Ectodermal cell (in vitro differentiated cells): ENCODE results near the gene HOXB1.

ENCODE experiments used
- H3K27ac ChIP-seq: 2 replicates; pipeline ENCODE4 v1.7.0; 2013; ENCODE audit warnings: mild to moderate bottlenecking, low read depth, low read length; ENCODE audit not compliant: insufficient read depth, poor library complexity, severe bottlenecking
- H3K27me3 ChIP-seq: 2 replicates; pipeline ENCODE4 v1.7.0; 2013; ENCODE audit warnings: mild to moderate bottlenecking, low read length; ENCODE audit not compliant: insufficient read depth, control insufficient read depth, poor library complexity, severe bottlenecking
- H3K36me3 ChIP-seq: one replicate; pipeline ENCODE4 v1.7.0; 2013; ENCODE audit warnings: low read length; ENCODE audit not compliant: control insufficient read depth, insufficient read depth
- H3K4me1 ChIP-seq: one replicate; pipeline ENCODE4 v1.7.0; 2013; ENCODE audit warnings: low read length; ENCODE audit not compliant: control insufficient read depth, insufficient read depth
- H3K4me3 ChIP-seq: 2 replicates; pipeline ENCODE4 v1.7.0; 2013; ENCODE audit warnings: low read depth, low read length, control low read depth; ENCODE audit not compliant: insufficient read depth
- H3K9me3 ChIP-seq: 2 replicates; pipeline ENCODE4 v1.7.0; 2013; ENCODE audit warnings: mild to moderate bottlenecking, low read length, moderate library complexity; ENCODE audit not compliant: control insufficient read depth
- WGBS, 2 experiments: methylation state at CpG; one replicate each; pipeline ENCODE4 v1.1.7; 2013; ENCODE audit warnings: missing lambda C conversion rate in 2 of 2; 5-methylcytosine and 5-hydroxymethylcytosine counted together

The HOXB1 gene

DNA sequence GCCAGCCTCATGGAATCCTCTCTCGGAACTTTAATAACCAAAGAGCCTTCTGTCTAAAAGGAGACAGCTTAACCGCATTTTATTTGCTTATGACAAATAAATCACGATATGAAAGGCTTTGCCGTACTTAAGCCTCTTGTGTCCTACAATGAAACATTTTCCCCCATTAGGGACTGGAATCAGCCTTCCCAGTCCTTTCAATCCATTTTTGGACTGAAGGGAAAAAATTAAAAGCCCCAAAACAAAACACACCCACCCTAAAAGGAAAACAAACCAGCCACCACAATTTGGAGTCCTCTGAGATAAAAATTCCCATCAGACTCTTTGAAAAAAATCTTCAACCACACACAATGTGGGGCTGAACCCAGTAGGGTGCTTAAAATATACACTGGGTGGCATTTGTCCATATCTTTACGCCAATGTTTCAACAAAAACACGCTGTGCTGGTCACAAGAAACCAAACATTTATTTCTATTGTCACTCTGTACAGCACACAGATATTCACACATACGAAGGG, 44.3 kb upstream of the HOXB1 start:
- no peak overlapping the region for H3K4me3 ChIP-seq
- H3K4me1 ChIP-seq: peaks cover 5% of the 10 kb centered on the region
- WGBS, 2 experiments: 24 to 30% methylated on average over 6 of the region's 7 CpGs
- H3K9me3 ChIP-seq: no peaks in the 10 kb centered on the region
- H3K27me3 ChIP-seq: peaks cover 100% of the 10 kb centered on the region
- H3K27ac ChIP-seq: no peak overlapping the region
- H3K36me3 ChIP-seq: no peaks in the 10 kb centered on the region

DNA sequence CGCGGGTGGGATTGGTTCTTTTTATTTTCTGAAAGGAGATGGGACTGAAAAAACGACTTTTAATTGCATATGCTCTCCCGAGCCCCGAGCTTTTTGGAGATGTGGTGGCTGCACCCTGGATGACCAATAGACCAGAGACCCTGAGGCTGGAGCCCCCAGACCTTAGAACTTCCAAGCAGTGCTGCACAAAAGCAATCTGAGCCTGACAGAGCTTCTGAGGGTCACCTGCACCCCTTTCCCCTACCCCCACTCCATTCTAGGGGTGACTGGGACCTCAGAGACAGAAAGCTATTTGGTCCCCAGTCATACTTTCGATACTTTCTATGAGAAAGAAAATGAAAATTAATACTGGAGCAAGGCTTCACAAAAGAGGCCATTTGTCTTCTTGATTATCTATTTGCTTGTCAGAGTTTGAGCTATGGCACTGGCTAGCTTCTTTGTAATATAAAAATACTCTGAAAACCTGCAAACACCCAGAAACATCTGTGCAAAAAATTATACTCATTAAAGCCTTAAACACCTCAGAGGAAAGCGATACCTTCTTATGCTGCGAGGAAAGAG, 43.8 kb upstream of the HOXB1 start:
- H3K9me3 ChIP-seq: no peaks in the 10 kb centered on the region
- WGBS, 2 experiments: 17 to 19% methylated on average over 8 of the region's 8 CpGs
- no peak overlapping the region for H3K4me3 ChIP-seq
- H3K27me3 ChIP-seq: peaks cover 100% of the 10 kb centered on the region
- no peak overlapping the region for H3K27ac ChIP-seq
- no peaks in the 10 kb centered on the region for H3K36me3 ChIP-seq
- H3K4me1 ChIP-seq: peaks cover 5% of the 10 kb centered on the region

DNA sequence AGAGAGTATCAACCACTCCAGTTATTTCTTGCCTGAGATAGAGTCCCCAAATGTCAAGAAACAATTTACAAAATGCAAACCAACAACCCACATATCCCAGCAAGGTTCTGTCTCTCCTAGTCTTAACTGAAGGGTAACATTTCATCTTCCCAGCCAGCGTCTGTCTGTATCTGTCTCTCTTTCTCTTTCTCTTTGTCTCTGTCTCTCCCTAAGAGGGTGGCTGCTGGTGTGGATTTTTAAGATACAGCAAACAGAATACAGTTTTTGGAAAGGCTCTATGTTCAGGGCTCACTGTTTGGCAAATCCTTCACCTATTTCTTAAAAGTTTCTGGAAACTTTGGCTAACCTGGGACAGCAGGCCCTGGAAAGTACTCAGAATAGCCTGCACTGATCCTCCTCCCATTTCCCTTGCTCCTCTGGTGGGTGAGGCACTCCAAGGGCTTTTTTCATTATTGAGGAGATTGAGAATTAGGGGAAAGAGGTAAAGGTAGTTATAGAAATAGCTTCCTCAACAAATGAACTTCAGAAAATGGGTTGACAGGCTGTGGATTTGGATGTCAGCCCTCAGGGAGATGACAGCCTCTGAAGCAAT, 41.1 kb upstream of the HOXB1 start:
- Histone ChIP-seq H3K27me3 (peaks cover 100% of the 10 kb centered on the region), H3K4me3 (no peak overlapping the region), H3K27ac (no peak overlapping the region), H3K36me3 (no peaks in the 10 kb centered on the region), H3K4me1 (peaks cover 5% of the 10 kb centered on the region), H3K9me3 (no peaks in the 10 kb centered on the region)
- 0 to 6% methylated on average over 1 of the region's 1 CpG for WGBS, 2 experiments

DNA sequence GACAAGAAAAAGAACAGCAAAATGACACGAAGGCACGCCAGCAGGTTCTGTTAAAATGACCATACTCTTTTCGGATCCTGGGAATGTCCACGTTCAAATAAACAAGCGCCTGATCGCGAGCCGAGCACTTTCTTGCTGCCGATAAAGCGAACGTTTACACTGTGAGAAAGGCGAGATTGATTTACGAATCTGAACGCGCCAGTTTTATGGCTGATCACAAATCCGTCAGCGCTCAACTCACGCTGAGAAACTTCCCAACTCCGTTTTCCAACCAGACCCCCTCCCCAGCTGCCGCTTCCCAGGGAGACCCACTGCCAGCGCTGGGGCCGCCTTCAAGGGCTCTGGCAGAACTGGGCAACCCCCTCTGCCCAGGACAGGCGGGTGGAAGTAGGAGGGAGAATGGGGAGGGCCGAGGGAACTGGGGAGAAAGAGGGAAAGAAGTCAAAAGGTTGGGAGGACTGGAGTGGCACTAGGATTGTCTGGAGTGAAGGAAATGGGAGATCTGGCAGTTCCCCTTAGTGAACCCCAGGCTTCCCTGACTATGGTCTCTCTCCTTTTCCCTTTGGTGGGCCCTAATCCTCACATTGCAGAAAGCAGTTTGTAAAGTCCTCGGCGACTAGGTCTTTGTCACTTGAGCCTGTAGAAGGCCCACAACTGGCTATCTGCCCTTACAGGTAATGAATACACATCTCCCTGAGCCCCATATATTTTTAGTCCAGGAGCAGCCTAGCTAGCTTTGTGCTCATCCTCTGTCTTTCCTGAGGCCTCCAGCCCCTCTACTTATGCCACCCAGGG, 40.4 kb upstream of the HOXB1 start:
- no peak overlapping the region for H3K27ac ChIP-seq
- H3K9me3 ChIP-seq: no peaks in the 10 kb centered on the region
- WGBS, 2 experiments: 2% methylated on average over 26 of the region's 26 CpGs
- H3K36me3 ChIP-seq: no peaks in the 10 kb centered on the region
- peaks cover 100% of the 10 kb centered on the region for H3K27me3 ChIP-seq
- H3K4me1 ChIP-seq: peaks cover 5% of the 10 kb centered on the region
- H3K4me3 ChIP-seq: no peak overlapping the region

DNA sequence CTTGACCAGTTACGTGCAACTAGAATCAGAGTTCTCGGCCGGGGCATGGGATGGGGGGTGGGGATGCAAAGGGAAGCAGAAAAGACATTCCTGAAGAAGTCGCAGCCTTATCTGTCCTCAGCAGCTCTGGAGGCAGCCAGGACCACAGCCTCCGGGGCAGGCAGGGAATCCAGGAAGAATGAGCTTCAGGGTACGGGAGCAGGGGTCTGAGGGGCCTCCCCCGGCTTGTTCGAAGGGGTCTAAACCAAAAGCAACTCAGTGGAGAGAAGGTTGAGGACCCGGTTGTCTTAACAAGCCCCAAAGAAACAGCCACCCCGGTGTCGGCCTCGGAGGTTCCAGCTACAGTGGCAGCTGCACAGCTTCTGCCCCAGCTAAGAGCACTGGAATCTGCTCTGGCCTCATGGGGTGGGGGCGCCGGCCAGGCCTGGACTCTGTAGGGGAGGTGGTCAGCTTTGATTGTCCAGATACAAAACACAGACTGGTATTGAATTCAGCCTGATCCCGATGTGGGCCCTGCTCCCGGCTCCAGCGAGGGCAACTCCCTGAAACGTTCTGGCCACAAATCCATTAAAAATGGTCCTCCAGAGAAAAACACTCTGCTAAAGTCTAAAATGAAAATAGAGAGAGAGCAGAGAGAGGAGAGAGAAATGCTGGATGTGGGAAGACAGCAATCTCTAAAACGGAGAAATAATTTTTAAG, 39.7 kb upstream of the HOXB1 start:
- 2 to 3% methylated on average over 19 of the region's 19 CpGs for WGBS, 2 experiments
- Histone ChIP-seq H3K9me3 (no peaks in the 10 kb centered on the region), H3K4me1 (peaks cover 5% of the 10 kb centered on the region), H3K27ac (no peak overlapping the region), H3K27me3 (peaks cover 100% of the 10 kb centered on the region), H3K4me3 (no peak overlapping the region), H3K36me3 (no peaks in the 10 kb centered on the region)

DNA sequence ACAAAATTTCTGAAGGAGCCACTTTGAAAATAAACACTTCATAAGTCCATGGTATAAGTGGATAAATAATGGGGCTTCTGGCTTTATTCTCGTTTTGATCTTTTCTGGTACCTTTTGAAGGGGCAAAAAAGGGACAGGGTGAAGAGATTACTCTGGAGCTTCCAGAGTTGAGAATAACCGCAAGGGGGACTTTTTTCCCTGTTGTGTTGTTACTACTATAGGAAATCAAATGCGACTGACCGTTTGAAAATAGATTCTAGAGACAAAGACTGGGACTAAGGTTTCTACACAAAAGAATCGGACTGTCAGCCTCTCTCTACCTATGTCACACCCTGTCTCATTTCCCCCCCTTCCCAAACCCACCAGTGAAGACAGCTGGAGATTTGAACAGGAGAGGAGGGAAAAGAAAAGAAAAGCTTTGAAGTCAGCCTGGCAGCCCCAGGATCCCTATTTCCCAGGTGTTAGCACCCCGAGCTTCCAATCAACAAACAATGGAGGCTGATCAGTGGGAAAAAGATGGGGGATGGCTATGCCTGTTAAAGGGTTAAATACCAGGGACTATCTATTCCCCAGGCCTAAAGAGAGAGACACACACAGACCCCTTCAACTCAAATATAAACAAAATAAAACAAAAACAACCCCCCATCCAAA, 39.0 kb upstream of the HOXB1 start:
- peaks cover 100% of the 10 kb centered on the region for H3K27me3 ChIP-seq
- H3K36me3 ChIP-seq: no peaks in the 10 kb centered on the region
- H3K27ac ChIP-seq: no peak overlapping the region
- peaks cover 5% of the 10 kb centered on the region for H3K4me1 ChIP-seq
- no peaks in the 10 kb centered on the region for H3K9me3 ChIP-seq
- no peak overlapping the region for H3K4me3 ChIP-seq
- 4 to 6% methylated on average over 6 of the region's 6 CpGs for WGBS, 2 experiments

DNA sequence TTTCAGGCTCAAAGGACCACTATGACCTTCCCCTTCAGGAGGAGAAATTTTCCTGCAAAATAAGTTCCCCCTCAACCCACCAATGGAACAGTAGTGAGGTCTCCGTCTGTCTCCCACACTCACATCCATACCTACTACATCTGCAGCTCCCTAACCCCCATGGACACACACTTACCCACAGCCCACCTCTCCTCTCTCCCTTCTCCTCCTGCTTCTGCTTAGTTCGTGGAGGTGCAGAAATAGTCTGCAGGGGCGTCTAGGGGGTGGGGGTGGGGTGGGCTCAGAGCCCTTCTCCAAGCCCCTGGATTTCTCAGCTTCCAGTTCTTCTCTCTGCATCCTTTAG, 38.4 kb upstream of the HOXB1 start:
- no peak overlapping the region for H3K27ac ChIP-seq

DNA sequence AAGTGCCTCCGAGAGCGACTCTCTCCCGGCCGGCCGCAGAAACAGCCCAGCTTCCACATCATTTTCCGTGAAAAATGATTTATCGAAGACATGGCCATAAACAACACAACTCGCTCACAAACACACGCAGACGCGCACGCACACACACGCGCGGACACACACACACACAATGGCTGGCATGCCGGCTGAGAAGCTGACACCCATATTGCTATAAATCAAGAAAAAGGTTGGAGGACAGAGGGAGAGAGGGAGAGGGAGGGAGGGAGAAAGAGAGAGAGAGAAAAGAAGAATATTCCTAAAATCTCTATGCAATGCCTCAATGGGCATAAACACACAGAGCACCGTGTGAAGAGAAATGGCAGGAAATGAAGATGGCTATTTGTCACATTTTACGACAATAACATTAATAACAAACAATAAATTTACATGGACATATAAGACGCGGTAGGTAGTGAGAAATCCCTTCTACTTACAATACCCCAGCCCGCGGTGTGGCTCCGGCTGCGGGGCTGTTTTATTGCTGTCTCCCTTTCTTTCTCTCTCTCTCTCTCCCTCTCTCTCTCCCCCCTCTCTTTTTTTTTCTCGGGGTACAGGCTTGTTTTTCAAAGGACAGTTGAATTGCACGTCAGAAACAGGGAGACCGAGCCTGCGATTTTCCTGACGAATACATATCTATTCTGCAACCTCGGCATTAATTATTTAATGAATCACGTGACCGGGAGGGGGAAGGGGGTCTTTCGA, 37.9 kb upstream of the HOXB1 start:
- Histone ChIP-seq H3K36me3 (no peaks in the 10 kb centered on the region), H3K9me3 (no peaks in the 10 kb centered on the region), H3K4me1 (peaks cover 10% of the 10 kb centered on the region), H3K27ac (no peak overlapping the region), H3K4me3 (no peak overlapping the region), H3K27me3 (peaks cover 100% of the 10 kb centered on the region)
- WGBS, 2 experiments: 4% methylated on average over 24 to 32 of the region's 33 CpGs

More for the DNA sequence above, 38.4 kb upstream of the HOXB1 start:
- Histone ChIP-seq H3K9me3 (no peaks in the 10 kb centered on the region), H3K4me3 (no peak overlapping the region), H3K36me3 (no peaks in the 10 kb centered on the region), H3K27me3 (peaks cover 100% of the 10 kb centered on the region), H3K4me1 (peaks cover 9% of the 10 kb centered on the region)
- WGBS, 2 experiments: 1 to 5% methylated on average over 1 to 3 of the region's 3 CpGs

DNA sequence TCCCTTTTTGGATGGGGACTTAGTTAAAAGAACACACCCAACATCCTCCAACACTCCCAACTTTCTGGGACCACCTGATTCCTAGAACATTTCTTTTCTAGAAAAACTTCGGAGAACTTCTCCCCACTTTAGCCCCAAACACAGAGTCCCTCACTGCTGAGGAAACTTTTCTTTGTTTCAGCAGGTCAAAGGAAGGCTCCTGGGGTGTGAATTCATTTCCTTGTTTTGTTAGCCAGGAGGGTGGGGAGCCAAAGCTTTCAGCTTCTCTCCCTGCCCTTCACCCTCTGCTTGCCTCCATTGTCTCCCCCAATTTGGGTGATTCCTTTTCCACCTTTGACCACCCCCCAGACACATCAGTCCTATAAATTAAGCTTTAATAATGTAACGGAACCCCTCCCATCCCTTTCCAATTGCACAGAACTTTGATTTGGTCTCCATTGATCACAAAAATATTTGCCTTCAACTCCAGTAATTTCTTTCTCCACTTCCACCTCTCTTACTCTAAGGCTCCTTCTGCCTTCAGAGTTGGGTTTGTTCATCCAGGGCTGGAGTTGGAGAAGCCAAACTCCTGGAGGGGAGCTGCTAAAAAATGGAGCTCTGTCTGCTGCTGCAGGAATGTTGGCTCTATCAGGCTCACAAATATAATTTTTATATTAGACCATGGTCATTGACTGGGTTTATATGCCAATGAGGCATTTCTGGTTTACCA, 37.0 kb upstream of the HOXB1 start:
- H3K4me1 ChIP-seq: peaks cover 10% of the 10 kb centered on the region
- H3K27ac ChIP-seq: no peak overlapping the region
- H3K27me3 ChIP-seq: peaks cover 100% of the 10 kb centered on the region
- H3K4me3 ChIP-seq: no peak overlapping the region
- 3 to 4% methylated on average over 2 of the region's 2 CpGs for WGBS, 2 experiments
- no peaks in the 10 kb centered on the region for H3K36me3 ChIP-seq
- H3K9me3 ChIP-seq: no peaks in the 10 kb centered on the region
